NCI-H187 treated with DMSO at 0.1 percent for 48 hours (cell line): ENCODE data around the gene MAGEB18.

Experiments used
- DNase-seq: peaks from one replicate; lab custom pipeline; 2025; lab: John Stamatoyannopoulos, UW

Gene MAGEB18

DNA sequence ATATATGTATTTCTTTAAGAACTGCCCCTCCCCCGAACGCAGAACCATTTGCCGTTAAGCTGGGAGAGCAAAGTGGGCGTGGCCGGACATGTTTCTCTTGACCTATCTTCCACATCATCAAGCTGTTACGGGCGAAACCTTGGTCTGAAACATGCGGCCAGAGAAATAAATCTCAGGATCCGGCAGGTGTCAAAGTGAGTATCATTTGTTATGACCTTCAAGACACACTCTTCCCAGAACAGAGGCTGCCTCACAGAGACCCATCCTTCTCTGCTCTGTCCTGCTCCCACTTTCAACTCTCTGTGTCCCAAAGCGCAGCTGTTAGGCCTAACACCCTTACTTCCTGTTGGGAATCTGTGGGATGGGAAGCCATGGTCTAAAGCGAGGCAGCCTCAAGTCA lies at the start of gene MAGEB18:
Gene MAGEB18 (plus strand): TSS at position 70 of the 400 bp plus-strand sequence. CDS start 643 bp downstream, outside the sequence.
- no peak for DNase-seq

DNA sequence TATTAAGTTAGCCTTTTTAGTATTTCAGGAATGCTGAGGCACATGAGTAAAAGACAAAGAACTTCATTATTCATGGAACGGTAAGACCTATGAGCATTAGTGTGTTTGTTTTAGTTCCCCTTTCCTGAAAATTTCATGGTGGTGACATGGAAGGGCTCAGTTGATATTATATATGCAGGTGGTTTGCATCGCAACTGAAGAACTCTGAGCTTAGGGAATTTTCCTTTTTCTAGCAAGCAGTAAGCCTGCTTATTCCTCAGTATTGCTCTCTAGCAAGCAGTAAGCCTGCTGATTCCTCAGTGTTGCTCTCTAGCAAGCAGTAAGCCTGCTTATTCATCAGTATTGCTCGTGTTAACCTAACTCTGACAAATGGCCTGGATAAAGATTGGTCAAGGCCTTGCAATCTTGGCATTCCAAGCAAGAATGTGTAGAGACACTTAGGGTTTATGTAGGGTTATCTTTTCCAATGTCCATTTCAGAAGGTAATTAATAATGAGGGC lies 37.7 kb upstream of the MAGEB18 start:
- DNase-seq: no peak

DNA sequence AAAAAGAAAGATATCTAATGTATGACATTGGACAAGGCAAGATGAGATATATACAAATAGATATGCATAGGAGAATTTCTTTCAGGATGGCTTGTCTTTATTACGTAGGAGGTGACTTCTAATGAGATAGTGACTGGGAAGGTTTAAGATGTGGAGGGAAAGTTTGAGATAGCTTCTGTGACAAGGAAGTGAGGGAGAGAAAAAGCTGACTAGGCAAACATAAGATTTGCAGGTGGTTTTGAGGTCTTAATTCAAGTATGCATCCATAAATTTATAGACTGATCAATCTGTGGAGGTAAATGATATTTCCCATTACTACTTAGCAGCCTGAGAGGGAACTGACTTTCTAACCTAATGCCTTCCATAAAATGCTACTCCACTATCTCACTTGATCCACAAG lies 29.0 kb upstream of the MAGEB18 start:
- DNase-seq: no peak

DNA sequence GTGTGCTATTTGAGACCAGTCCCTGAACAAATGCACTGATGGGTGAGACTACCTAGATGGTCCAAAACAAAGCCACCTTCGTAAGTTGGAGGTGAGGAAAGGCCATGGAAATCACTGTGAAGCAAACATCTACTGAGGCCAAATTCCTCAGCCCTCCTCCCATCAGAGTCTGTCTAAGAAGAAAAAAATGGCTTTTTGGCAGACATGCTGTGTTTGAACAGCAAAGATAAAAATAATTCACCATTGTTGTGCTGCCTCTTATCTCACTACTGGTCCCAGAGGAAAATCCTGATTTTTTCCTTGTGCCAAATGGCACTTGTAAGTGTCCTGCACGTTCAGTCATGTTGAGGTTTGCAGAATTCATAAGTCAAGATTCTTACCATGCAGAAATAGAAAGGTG lies 7.9 kb downstream of the MAGEB18 start:
- no peak for DNase-seq

DNA sequence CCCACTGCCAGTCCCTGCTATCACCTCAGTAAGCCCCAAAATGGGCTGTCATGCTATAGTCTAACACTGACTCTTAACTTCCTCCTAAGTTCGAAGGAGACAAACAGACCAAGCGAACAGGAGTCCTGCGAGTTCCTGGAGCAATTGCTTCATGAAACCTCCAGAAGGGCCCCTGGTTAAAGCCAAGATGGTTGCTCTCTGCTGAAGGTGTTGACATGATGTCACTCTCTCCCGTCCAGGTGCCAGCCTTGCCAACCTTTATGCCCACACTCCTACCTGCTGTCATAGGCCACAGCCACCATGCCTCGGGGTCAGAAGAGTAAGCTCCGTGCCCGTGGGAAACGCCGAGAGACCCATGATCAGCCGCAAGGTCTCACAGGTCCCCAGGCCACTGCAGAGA lies 22.2 kb downstream of the MAGEB18 start, which contains the start of gene MAGEB6B:
Gene MAGEB6B (plus strand): TSS at position 301 of the 400 bp plus-strand sequence. CDS start 0 bp downstream, at position 301.
- no peak for DNase-seq
